ENCODE results near the gene MBP. TPM values are rescaled to one million over a fixed set of nuclear protein-coding genes. Genes with fewer than 3 reads are reported as not detected.

Gene MBP
- total and polyA plus RNA-seq, 3 experiments from 2014 or later = 59.5 to 196 (median 60.0) TPM

GRCh38 chr18:77114152-77114414 is 18.5 kb downstream of the MBP start:
- Mint-ChIP-seq H3K36me3 (peaks cover 0 to 76% (median 15%) of the 10 kb centered on the region in 3 donors), H3K4me3 (peak overlapping the region in 3 of 7 donors; percentile 16 to 68 (median 25)), H3K4me1 (peaks cover 75 to 93% (median 89%) of the 10 kb centered on the region in 3 donors), H3K27ac (peak overlapping the region; percentile 62 to 95 (median 86)), H3K9me3 (no peaks in the 10 kb centered on the region), H3K27me3 (no peaks in the 10 kb centered on the region)
- ChIA-PET CTCF (interaction anchor here (3.2 kb wide), 1 partner anchor 10 kb away, joined by 11 read pairs; no protein-coding TSS in a partner anchor), POLR2A (interaction anchor here (1.4 to 1.8 kb wide), 2 partner anchors 9 to 15 kb away, joined by 3 to 8 read pairs; no protein-coding TSS in a partner anchor)
- H3K4me1 ChIP-seq (ENCODE audit: insufficient read depth, low read length) = peaks cover 55% of the 10 kb centered on the region
- H3K36me3 ChIP-seq (ENCODE audit: insufficient read depth, low read length) = peaks cover 5% of the 10 kb centered on the region
- no peak overlapping the region for H3K4me3 ChIP-seq (ENCODE audit: low read length)
- no peaks in the 10 kb centered on the region for H3K9me3 ChIP-seq (ENCODE audit: low read length)
- no peak overlapping the region for H3K27ac ChIP-seq (ENCODE audit: low read depth, low read length)
- H3K27me3 ChIP-seq (ENCODE audit: insufficient read depth, low read length, poor library complexity, severe bottlenecking) = no peaks in the 10 kb centered on the region
- no peak for DNase-seq

GRCh38 chr18:77113361-77114151 is 19.0 kb downstream of the MBP start:
- CTCF ChIA-PET = interaction anchor here (1.9 to 3.2 kb wide), 2 partner anchors 10 to 58 kb away, joined by 5 to 11 read pairs; no protein-coding TSS in a partner anchor
- DNase-seq = no peak

GRCh38 chr18:77112747-77113092 is 19.9 kb downstream of the MBP start:
- no peaks in the 10 kb centered on the region for H3K27me3 Mint-ChIP-seq

More at GRCh38 chr18:77113361-77114151, 19.0 kb downstream of the MBP start:
- Mint-ChIP-seq H3K4me1 (peaks cover 75 to 93% (median 89%) of the 10 kb centered on the region in 3 donors), H3K36me3 (peaks cover 0 to 74% (median 16%) of the 10 kb centered on the region in 3 donors), H3K27me3 (no peaks in the 10 kb centered on the region), H3K9me3 (no peaks in the 10 kb centered on the region), H3K27ac (peak overlapping the region; percentile 62 to 95 (median 88)), H3K4me3 (no peak overlapping the region)
- Histone ChIP-seq H3K4me3 (ENCODE audit: low read length) (no peak overlapping the region), H3K4me1 (ENCODE audit: insufficient read depth, low read length) (peaks cover 55% of the 10 kb centered on the region), H3K36me3 (ENCODE audit: insufficient read depth, low read length) (peaks cover 5% of the 10 kb centered on the region), H3K27me3 (ENCODE audit: insufficient read depth, low read length, poor library complexity, severe bottlenecking) (no peaks in the 10 kb centered on the region), H3K9me3 (ENCODE audit: low read length) (no peaks in the 10 kb centered on the region), H3K27ac (ENCODE audit: low read depth, low read length) (no peak overlapping the region)
- POLR2A ChIA-PET = interaction anchor here (1.3 to 1.8 kb wide), 3 partner anchors 9 to 16 kb away, joined by 3 to 8 read pairs (median 4); no protein-coding TSS in a partner anchor

GRCh38 chr18:77111951-77112746 is 20.4 kb downstream of the MBP start:
- ChIA-PET POLR2A (interaction anchor here (1.3 kb wide), 1 partner anchor 10 kb away, joined by 4 read pairs; no protein-coding TSS in a partner anchor), CTCF (interaction anchor here (0.6 to 8.3 kb wide), 7 partner anchors 10 to 112 kb away, joined by 3 to 56 read pairs (median 3); no protein-coding TSS in a partner anchor)
- DNase-seq = no peak
- Mint-ChIP-seq H3K27ac (peak overlapping the region; percentile 64 to 93 (median 84)), H3K4me3 (peak overlapping the region in 6 of 7 donors; percentile 23 to 74 (median 39)), H3K9me3 (no peaks in the 10 kb centered on the region), H3K4me1 (peaks cover 85 to 98% (median 97%) of the 10 kb centered on the region in 3 donors), H3K27me3 (no peaks in the 10 kb centered on the region), H3K36me3 (peaks cover 0 to 72% (median 16%) of the 10 kb centered on the region in 3 donors)
- Histone ChIP-seq H3K27ac (ENCODE audit: low read depth, low read length) (no peak overlapping the region), H3K4me1 (ENCODE audit: insufficient read depth, low read length) (peaks cover 61% of the 10 kb centered on the region), H3K9me3 (ENCODE audit: low read length) (no peaks in the 10 kb centered on the region), H3K36me3 (ENCODE audit: insufficient read depth, low read length) (peaks cover 5% of the 10 kb centered on the region), H3K27me3 (ENCODE audit: insufficient read depth, low read length, poor library complexity, severe bottlenecking) (no peaks in the 10 kb centered on the region), H3K4me3 (ENCODE audit: low read length) (no peak overlapping the region)

More at GRCh38 chr18:77112747-77113092, 19.9 kb downstream of the MBP start:
- POLR2A ChIA-PET = interaction anchor here (1.3 kb wide), 1 partner anchor 9 kb away, joined by 4 read pairs; no protein-coding TSS in a partner anchor
- Mint-ChIP-seq H3K4me1 (peaks cover 83 to 97% (median 96%) of the 10 kb centered on the region in 3 donors), H3K4me3 (peak overlapping the region in 2 of 7 donors; percentile 28 to 52), H3K9me3 (no peaks in the 10 kb centered on the region), H3K27ac (peak overlapping the region; percentile 24 to 93 (median 84)), H3K36me3 (peaks cover 0 to 76% (median 16%) of the 10 kb centered on the region in 3 donors)
- Histone ChIP-seq H3K9me3 (ENCODE audit: low read length) (no peaks in the 10 kb centered on the region), H3K27ac (ENCODE audit: low read depth, low read length) (no peak overlapping the region), H3K4me1 (ENCODE audit: insufficient read depth, low read length) (peaks cover 59% of the 10 kb centered on the region), H3K4me3 (ENCODE audit: low read length) (no peak overlapping the region), H3K36me3 (ENCODE audit: insufficient read depth, low read length) (peaks cover 5% of the 10 kb centered on the region), H3K27me3 (ENCODE audit: insufficient read depth, low read length, poor library complexity, severe bottlenecking) (no peaks in the 10 kb centered on the region)
- no peak for DNase-seq
- CTCF ChIA-PET = interaction anchor here (0.6 to 3.2 kb wide), 4 partner anchors 11 to 112 kb away, joined by 3 to 11 read pairs (median 4); no protein-coding TSS in a partner anchor

- no peak for DNase-seq
- H3K4me1 Mint-ChIP-seq = peaks cover 88 to 98% (median 97%) of the 10 kb centered on the region in 3 donors
- Histone ChIP-seq H3K27me3 (ENCODE audit: insufficient read depth, low read length, poor library complexity, severe bottlenecking) (no peaks in the 10 kb centered on the region), H3K9me3 (ENCODE audit: low read length) (no peaks in the 10 kb centered on the region), H3K36me3 (ENCODE audit: insufficient read depth, low read length) (peaks cover 5% of the 10 kb centered on the region), H3K4me3 (ENCODE audit: low read length) (no peak overlapping the region), H3K4me1 (ENCODE audit: insufficient read depth, low read length) (peaks cover 61% of the 10 kb centered on the region), H3K27ac (ENCODE audit: low read depth, low read length) (no peak overlapping the region)
- peaks cover 0 to under 1% (median 0%) of the 10 kb centered on the region in 5 donors for H3K9me3 Mint-ChIP-seq
- no peaks in the 10 kb centered on the region for H3K27me3 Mint-ChIP-seq
- POLR2A ChIA-PET = interaction anchor here (1.3 kb wide), 1 partner anchor 11 kb away, joined by 4 read pairs; no protein-coding TSS in a partner anchor
- H3K36me3 Mint-ChIP-seq = peaks cover 0 to 67% (median 15%) of the 10 kb centered on the region in 3 donors
- peak overlapping the region in 4 of 7 donors; percentile 19 to 37 (median 36) for H3K4me3 Mint-ChIP-seq
- CTCF ChIA-PET = interaction anchor here (1.0 to 8.3 kb wide), 5 partner anchors 11 to 111 kb away, joined by 3 to 56 read pairs (median 3); no protein-coding TSS in a partner anchor
- peak overlapping the region; percentile 68 to 96 (median 88) for H3K27ac Mint-ChIP-seq
These were observed 21.1 kb downstream of the MBP start for GRCh38 chr18:77111449-77111848.

GRCh38 chr18:77110936-77111335 is 21.6 kb downstream of the MBP start:
- Histone ChIP-seq H3K36me3 (ENCODE audit: insufficient read depth, low read length) (peaks cover 5% of the 10 kb centered on the region), H3K4me1 (ENCODE audit: insufficient read depth, low read length) (peaks cover 61% of the 10 kb centered on the region), H3K4me3 (ENCODE audit: low read length) (no peak overlapping the region), H3K9me3 (ENCODE audit: low read length) (no peaks in the 10 kb centered on the region), H3K27me3 (ENCODE audit: insufficient read depth, low read length, poor library complexity, severe bottlenecking) (no peaks in the 10 kb centered on the region), H3K27ac (ENCODE audit: low read depth, low read length) (no peak overlapping the region)
- no peaks in the 10 kb centered on the region for H3K27me3 Mint-ChIP-seq
- H3K4me1 Mint-ChIP-seq = peaks cover 90 to 98% (median 97%) of the 10 kb centered on the region in 3 donors
- peak overlapping the region in 3 of 7 donors; percentile 19 to 59 (median 35) for H3K4me3 Mint-ChIP-seq
- H3K27ac Mint-ChIP-seq = peak overlapping the region; percentile 57 to 96 (median 86)
- ChIA-PET POLR2A (interaction anchor here (0.6 to 1.3 kb wide), 2 partner anchors 12 to 18 kb away, joined by 3 to 4 read pairs; no protein-coding TSS in a partner anchor), CTCF (interaction anchor here (1.2 to 8.3 kb wide), 2 partner anchors 11 to 13 kb away, joined by 3 to 56 read pairs; no protein-coding TSS in a partner anchor)
- DNase-seq = no peak
- peaks cover 0 to 2% (median 0%) of the 10 kb centered on the region in 5 donors for H3K9me3 Mint-ChIP-seq
- peaks cover 1 to 64% (median 17%) of the 10 kb centered on the region in 3 donors for H3K36me3 Mint-ChIP-seq

- ChIA-PET POLR2A (interaction anchor here (0.6 to 1.4 kb wide), 3 partner anchors 13 to 48 kb away, joined by 3 to 5 read pairs (median 4); no protein-coding TSS in a partner anchor), CTCF (interaction anchor here (8.3 kb wide), 1 partner anchor 12 kb away, joined by 56 read pairs; no protein-coding TSS in a partner anchor)
- no peak for DNase-seq
- Histone ChIP-seq H3K27ac (ENCODE audit: low read depth, low read length) (no peak overlapping the region), H3K4me1 (ENCODE audit: insufficient read depth, low read length) (peaks cover 61% of the 10 kb centered on the region), H3K9me3 (ENCODE audit: low read length) (no peaks in the 10 kb centered on the region), H3K27me3 (ENCODE audit: insufficient read depth, low read length, poor library complexity, severe bottlenecking) (no peaks in the 10 kb centered on the region), H3K36me3 (ENCODE audit: insufficient read depth, low read length) (peaks cover 5% of the 10 kb centered on the region), H3K4me3 (ENCODE audit: low read length) (no peak overlapping the region)
- Mint-ChIP-seq H3K27me3 (no peaks in the 10 kb centered on the region), H3K4me3 (peak overlapping the region in 1 of 7 donors; percentile 23), H3K36me3 (peaks cover 6 to 65% (median 21%) of the 10 kb centered on the region in 3 donors), H3K4me1 (peaks cover 93 to 99% (median 98%) of the 10 kb centered on the region in 3 donors), H3K27ac (peak overlapping the region; percentile 78 to 98 (median 95)), H3K9me3 (peaks cover 0 to 2% (median 0%) of the 10 kb centered on the region in 5 donors)
These were observed 22.2 kb downstream of the MBP start for GRCh38 chr18:77110400-77110799.

All from CD8-positive, alpha-beta memory T cell (primary cell).